SK-N-SH treated with all-trans-retinoic acid at 6 μM for 48 hours (cell line): Measurements from ENCODE around the gene NUP93.

Experiments
- BACH2 ChIP-seq: fragments of 250-450 bp; sonication (Bioruptor Pico); IDR thresholded peaks from 2 replicates; pipeline ENCODE4 v1.9.0; 2021; ENCODE audit warnings: mild to moderate bottlenecking, borderline replicate concordance
- ESRRG ChIP-seq: fragments of 250-450 bp; sonication (Bioruptor Pico); IDR thresholded peaks from 2 replicates; pipeline ENCODE4 v1.6.1; 2021; ENCODE audit warnings: mild to moderate bottlenecking
- OSR1 ChIP-seq: fragments of 250-450 bp; sonication (Bioruptor Pico); IDR thresholded peaks from 2 replicates; pipeline ENCODE4 v1.8.0; 2022; ENCODE audit warnings: moderate library complexity, mild to moderate bottlenecking, inconsistent platforms
- PATZ1 ChIP-seq: fragments of 250-450 bp; sonication (Bioruptor Pico); IDR thresholded peaks from 2 replicates; pipeline ENCODE4 v1.8.0; 2020; ENCODE audit warnings: mild to moderate bottlenecking, moderate library complexity, borderline replicate concordance
- RARB ChIP-seq: fragments of 250-450 bp; sonication (Bioruptor Pico); IDR thresholded peaks from 2 replicates; pipeline ENCODE4 v1.8.0; 2021; ENCODE audit warnings: mild to moderate bottlenecking, moderate library complexity
- ZC3H10 ChIP-seq: fragments of 250-450 bp; sonication (Bioruptor Pico); IDR thresholded peaks from 2 replicates; pipeline ENCODE4 v1.5.1; 2021; ENCODE audit warnings: mild to moderate bottlenecking, moderate library complexity
- ZFP3 ChIP-seq: fragments of 250-450 bp; sonication (Bioruptor Pico); IDR thresholded peaks from 2 replicates; pipeline ENCODE4 v1.5.0; 2020; ENCODE audit warnings: mild to moderate bottlenecking, moderate library complexity
- ZNF8 ChIP-seq: fragments of 450-650 bp; formaldehyde crosslinking; IDR thresholded peaks from 2 replicates; pipeline ENCODE4 v1.5.0; 2020; ENCODE audit warnings: mild to moderate bottlenecking, moderate library complexity
- TF ChIP-seq, protein P1 (sequence below): fragments of 250-450 bp; sonication (Bioruptor Pico); IDR thresholded peaks from 2 replicates; pipeline ENCODE4 v1.5.1; 2021; ENCODE audit warnings: mild to moderate bottlenecking, moderate library complexity

DNA sequence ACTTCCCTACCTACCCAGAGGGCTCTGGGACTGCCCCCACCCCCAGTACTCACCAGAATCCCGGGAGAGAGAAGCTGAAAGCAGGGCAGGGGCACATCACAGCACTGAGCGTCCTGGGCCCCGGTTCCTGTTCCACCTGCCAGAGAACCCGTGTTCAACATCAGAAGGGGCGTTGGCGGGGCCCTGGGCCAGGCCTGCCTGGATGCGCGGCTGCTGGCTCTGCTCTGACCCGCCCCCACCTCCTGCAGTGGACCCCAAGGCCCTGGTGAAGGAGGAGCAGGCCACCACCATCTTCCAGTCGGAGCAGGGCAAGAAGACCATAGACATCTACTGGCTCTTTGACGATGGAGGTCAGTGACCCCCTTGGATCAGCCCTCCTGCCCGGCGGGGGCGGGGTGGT is 162.8 kb downstream of the NUP93 start:
- no peak for TF ChIP-seq ESRRG (CRISPR knock-in tag)
- TF ChIP-seq PATZ1 = no peak
- no peak for TF ChIP-seq OSR1 (CRISPR knock-in tag)
- TF ChIP-seq ZNF8 = no peak
- no peak for TF ChIP-seq BACH2 (CRISPR knock-in tag)
- TF ChIP-seq ZFP3 (CRISPR knock-in tag) = no peak
- no peak for TF ChIP-seq RARB (CRISPR knock-in tag)
- TF ChIP-seq ZC3H10 = no peak
- TF ChIP-seq, protein P1, sequence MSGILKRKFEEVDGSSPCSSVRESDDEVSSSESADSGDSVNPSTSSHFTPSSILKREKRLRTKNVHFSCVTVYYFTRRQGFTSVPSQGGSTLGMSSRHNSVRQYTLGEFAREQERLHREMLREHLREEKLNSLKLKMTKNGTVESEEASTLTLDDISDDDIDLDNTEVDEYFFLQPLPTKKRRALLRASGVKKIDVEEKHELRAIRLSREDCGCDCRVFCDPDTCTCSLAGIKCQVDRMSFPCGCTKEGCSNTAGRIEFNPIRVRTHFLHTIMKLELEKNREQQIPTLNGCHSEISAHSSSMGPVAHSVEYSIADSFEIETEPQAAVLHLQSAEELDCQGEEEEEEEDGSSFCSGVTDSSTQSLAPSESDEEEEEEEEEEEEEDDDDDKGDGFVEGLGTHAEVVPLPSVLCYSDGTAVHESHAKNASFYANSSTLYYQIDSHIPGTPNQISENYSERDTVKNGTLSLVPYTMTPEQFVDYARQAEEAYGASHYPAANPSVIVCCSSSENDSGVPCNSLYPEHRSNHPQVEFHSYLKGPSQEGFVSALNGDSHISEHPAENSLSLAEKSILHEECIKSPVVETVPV (CRISPR knock-in tag) = no peak
